AG04449 (cell line): ENCODE data around the gene IGDCC3.
A peak's percentile ranks its signal among the peaks of the same experiment; 100 is the strongest.
"Not testable (repeated sequence)": the region's sequence is repeated elsewhere in the genome, so short reads cannot be mapped to it uniquely, and the experiment has no call there.

Source experiments
- CTCF ChIA-PET: fragments of 350-600 bp; formaldehyde crosslinking; extraction: SDS; loops from one replicate; lab custom pipeline; 2021; ENCODE audit warnings: antibody characterized with exemption; lab: Yijun Ruan, JAX
- POLR2A ChIA-PET: fragments of 400-600, 350-600 bp; formaldehyde crosslinking; extraction: SDS; loops from one replicate; lab custom pipeline; 2020; ENCODE audit warnings: antibody characterized with exemption, inconsistent platforms; lab: Yijun Ruan, JAX
- DNase-seq: peaks from one replicate; pipeline ENCODE4 v3.0.0-alpha.2; 2010; ENCODE audit warnings: low read depth, low spot score
- H3K4me3 ChIP-seq: 2 replicates; pipeline ENCODE4 v1.5.1; 2011; ENCODE audit warnings: low read depth, mild to moderate bottlenecking, control low read depth, low read length
- TF ChIP-seq, protein P1 (sequence below): IDR thresholded peaks from one replicate; pipeline ENCODE4 v1.5.1; 2011; ENCODE audit warnings: mild to moderate bottlenecking, moderate library complexity, low read length, control low read depth, inconsistent platforms; ENCODE audit not compliant: insufficient read depth; ENCODE audit errors: missing control alignments

IGDCC3 gene

DNA sequence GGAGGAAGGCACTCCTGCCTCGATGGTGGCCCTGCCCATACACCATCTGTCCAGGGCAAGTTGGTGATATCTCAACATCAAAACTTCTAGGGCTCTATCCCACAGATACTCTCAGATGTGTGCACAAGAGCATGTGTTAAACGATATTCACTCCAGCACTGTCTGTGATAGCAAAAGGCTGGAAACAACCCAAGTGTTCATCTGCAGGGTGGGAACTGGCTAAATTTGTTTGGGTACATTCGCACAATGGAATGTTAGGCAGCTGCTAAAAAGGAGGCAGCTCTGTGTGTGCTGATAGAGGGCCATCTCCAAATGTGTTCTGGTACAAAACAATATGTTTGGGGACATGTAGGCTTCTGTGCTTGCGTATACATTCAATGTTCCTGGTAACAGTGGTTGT is 25.2 kb upstream of the IGDCC3 start:
- CTCF ChIA-PET = interaction anchor here (2.0 to 14.8 kb wide), 4 partner anchors 12 to 79 kb away, joined by 5 to 267 read pairs (median 86); partner anchors contain the start of gene IGDCC3

DNA sequence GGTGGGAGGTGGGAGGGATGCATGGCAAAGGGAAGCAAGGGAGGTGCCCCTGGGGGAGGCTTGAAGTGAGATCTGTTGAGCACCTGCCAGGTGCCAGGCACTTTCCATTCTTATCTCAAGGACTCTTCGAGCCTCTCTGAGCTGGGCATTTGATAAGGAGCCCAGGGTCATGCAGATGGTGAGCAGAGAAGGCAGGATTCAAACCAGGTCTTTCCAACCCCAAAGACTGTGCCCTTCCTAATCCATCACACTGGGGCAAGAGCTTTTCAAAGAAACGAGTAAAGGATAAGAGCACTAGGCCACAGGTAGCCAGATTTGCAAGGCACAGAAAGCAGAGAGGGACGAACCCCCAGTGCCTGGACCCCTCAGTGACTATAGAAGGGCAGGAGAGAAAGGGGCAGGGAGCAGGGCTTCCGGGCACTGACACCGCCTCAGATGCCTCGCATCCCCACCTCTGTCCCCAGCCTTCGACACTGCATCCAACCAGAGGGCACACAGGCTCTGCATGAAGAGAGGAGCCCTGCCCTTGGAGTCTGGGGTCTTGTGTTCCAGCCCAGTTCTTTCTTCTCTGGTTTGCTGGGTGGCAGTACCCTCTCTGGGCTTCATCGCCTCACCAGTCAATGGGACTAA is 23.9 kb upstream of the IGDCC3 start:
- DNase-seq = no peak
- CTCF ChIA-PET = interaction anchor here (0.9 to 14.8 kb wide), 24 partner anchors 7 to 440 kb away, joined by 3 to 267 read pairs (median 8); partner anchors contain the start of genes DPP8, HACD3, IGDCC3 and IGDCC4
- H3K4me3 ChIP-seq = no peak overlapping the region
- TF ChIP-seq, protein P1, sequence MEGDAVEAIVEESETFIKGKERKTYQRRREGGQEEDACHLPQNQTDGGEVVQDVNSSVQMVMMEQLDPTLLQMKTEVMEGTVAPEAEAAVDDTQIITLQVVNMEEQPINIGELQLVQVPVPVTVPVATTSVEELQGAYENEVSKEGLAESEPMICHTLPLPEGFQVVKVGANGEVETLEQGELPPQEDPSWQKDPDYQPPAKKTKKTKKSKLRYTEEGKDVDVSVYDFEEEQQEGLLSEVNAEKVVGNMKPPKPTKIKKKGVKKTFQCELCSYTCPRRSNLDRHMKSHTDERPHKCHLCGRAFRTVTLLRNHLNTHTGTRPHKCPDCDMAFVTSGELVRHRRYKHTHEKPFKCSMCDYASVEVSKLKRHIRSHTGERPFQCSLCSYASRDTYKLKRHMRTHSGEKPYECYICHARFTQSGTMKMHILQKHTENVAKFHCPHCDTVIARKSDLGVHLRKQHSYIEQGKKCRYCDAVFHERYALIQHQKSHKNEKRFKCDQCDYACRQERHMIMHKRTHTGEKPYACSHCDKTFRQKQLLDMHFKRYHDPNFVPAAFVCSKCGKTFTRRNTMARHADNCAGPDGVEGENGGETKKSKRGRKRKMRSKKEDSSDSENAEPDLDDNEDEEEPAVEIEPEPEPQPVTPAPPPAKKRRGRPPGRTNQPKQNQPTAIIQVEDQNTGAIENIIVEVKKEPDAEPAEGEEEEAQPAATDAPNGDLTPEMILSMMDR = no peak
- POLR2A ChIA-PET = interaction anchor here (0.9 to 1.4 kb wide), 2 partner anchors 20 to 97 kb away, joined by 4 to 6 read pairs; partner anchors contain the start of gene RNU5B-1

More for the DNA sequence above, 25.2 kb upstream of the IGDCC3 start:
- DNase-seq = no peak
- TF ChIP-seq, protein P1 = no peak
- POLR2A ChIA-PET = no interaction called here
- H3K4me3 ChIP-seq = no peak overlapping the region

DNA sequence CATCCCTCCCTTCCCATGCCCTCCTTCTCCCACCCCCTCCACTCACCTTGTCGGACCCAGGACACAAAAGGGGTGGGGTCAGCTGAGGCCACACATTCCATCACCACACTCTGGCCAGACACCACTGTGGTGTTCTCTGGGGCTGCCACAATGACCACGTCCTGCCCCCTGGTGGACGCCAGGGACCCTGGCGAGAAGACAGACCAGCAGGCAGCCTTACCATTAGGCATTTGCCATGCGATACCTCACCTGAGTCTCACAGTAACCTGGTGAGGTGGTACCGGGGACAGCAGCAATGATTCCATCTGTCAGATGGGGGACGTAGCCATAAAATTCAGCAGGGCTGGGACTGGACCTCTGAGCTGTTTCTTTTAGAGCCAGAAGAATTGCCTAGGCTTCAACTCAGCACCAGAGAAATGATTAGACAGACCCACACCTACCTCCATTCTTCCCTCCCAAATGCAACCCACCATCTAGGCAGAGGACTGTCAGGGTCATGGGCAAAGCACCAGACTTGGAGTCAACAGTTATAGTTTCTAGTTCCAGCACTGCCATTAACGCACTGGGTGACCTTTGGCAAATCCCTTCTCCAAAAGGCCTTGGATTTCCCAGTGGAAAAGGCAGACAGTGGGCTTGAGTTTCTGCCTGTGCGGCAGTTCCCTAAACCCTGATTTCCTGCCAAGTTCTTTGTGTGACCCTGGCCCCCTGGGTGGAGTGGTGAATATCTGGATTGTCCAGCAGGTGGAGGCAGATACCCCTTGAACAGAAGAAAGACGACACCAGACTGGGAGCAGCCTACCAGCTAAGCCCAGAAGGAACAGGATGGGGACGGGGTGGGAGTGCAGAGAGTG is 23.2 kb upstream of the IGDCC3 start:
- no peak overlapping the region for H3K4me3 ChIP-seq
- TF ChIP-seq, protein P1 = peak; percentile 92
- no peak for DNase-seq
- ChIA-PET CTCF (interaction anchor here (0.6 to 14.8 kb wide), 35 partner anchors 8 to 670 kb away, joined by 3 to 267 read pairs (median 6); partner anchors contain the start of genes DPP8, HACD3, IGDCC3 and IGDCC4), POLR2A (interaction anchor here (0.9 to 1.4 kb wide), 2 partner anchors 21 to 96 kb away, joined by 4 to 6 read pairs; partner anchors contain the start of gene RNU5B-1)

DNA sequence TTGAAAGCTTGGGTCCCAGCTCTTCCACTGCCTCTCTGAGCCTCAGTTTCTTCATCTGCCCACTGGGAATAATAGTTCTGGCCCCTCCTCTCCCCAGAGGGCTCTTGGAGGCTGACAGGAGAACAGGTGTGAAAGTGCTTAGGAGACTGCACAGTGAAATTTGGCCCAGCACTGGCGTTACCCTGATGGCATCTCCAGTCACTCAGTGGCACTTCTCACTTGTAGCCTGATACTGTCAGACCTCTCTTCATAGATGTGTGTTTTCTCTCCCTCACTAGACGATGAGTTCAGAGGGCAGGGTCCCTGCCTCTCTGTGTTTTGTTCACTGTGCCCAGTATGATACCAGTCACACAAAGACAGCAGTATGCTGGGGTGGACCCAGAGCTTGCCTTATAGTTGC is 22.2 kb upstream of the IGDCC3 start:
- ChIA-PET POLR2A (interaction anchor here (1.1 kb wide), 1 partner anchor 95 kb away, joined by 3 read pairs; no protein-coding TSS in a partner anchor), CTCF (interaction anchor here (0.6 to 14.8 kb wide), 27 partner anchors 9 to 669 kb away, joined by 3 to 267 read pairs (median 6); partner anchors contain the start of genes HACD3, IGDCC3 and IGDCC4)
- H3K4me3 ChIP-seq = no peak overlapping the region
- TF ChIP-seq, protein P1 = no peak
- DNase-seq = no peak

- H3K4me3 ChIP-seq = no peak overlapping the region
- ChIA-PET CTCF (interaction anchor here (1.3 to 14.8 kb wide), 14 partner anchors 10 to 442 kb away, joined by 3 to 267 read pairs (median 16); partner anchors contain the start of genes IGDCC3 and IGDCC4), POLR2A (interaction anchor here (1.1 kb wide), 1 partner anchor 94 kb away, joined by 3 read pairs; no protein-coding TSS in a partner anchor)
- no peak for DNase-seq
- TF ChIP-seq, protein P1 = no peak
These were observed 21.4 kb upstream of the IGDCC3 start for GRCh38 chr15:65399001-65399706.

DNA sequence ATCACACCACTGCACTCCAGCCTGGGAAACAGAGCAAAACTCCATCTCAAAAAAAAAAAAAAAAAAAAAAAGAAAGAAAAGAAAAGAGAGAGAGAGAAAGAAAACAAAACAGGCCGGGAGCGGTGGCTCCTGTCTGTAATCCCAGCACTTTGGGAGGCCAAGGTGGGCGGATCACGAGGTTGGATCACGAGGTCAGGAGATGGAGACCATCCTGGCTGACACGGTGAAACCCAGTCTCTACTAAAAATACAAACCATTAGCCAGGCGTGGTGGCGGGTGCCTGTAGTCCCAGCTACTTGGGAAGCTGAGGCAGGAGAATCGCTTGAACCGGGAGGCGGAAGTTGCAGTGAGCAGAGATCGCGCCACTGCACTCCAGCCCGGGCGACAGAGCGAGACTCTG is 20.7 kb upstream of the IGDCC3 start:
- H3K4me3 ChIP-seq, POLR2A ChIA-PET, DNase-seq: not testable (repeated sequence)
- CTCF ChIA-PET = interaction anchor here (2.5 to 14.8 kb wide), 7 partner anchors 12 to 79 kb away, joined by 12 to 267 read pairs (median 65); partner anchors contain the start of genes IGDCC3 and IGDCC4
